ENCODE results near the gene BDH2.

BDH2 gene

GRCh38 chr4:103079621-103080020 is 20.0 kb downstream of the BDH2 start:
- DNase-seq = no peak

- DNase-seq = peak; percentile 2
These were observed 22.8 kb downstream of the BDH2 start, which contains the start of gene SLC9B2 for GRCh38 chr4:103076747-103077347. Gene SLC9B2, minus strand, starts transcription at chr4:103076761. Its CDS starts 9,211 bp downstream, at chr4:103067550.

GRCh38 chr4:103075894-103076746 is 23.5 kb downstream of the BDH2 start:
- DNase-seq = peak; percentile 5

- peak; percentile 1 for DNase-seq
These were observed 24.2 kb downstream of the BDH2 start for GRCh38 chr4:103075435-103075893.

GRCh38 chr4:103074744-103075434 is 24.7 kb downstream of the BDH2 start:
- no peak for DNase-seq

GRCh38 chr4:103073792-103074438 is 25.7 kb downstream of the BDH2 start:
- no peak for DNase-seq

GRCh38 chr4:103067841-103068547 is 31.6 kb downstream of the BDH2 start:
- no peak for DNase-seq

GRCh38 chr4:103060453-103061148 is 39.0 kb downstream of the BDH2 start:
- DNase-seq = no peak

- no peak for DNase-seq
These were observed 45.6 kb downstream of the BDH2 start for GRCh38 chr4:103054030-103054429.

GRCh38 chr4:103052779-103053178 is 46.9 kb downstream of the BDH2 start:
- DNase-seq = no peak

- no peak for DNase-seq
These were observed 47.5 kb downstream of the BDH2 start for GRCh38 chr4:103052145-103052544.

GRCh38 chr4:103050736-103051436 is 48.7 kb downstream of the BDH2 start:
- DNase-seq = no peak

- no peak for DNase-seq
These were observed 53.0 kb downstream of the BDH2 start for GRCh38 chr4:103046416-103047290.

GRCh38 chr4:103044183-103044582 is 55.5 kb downstream of the BDH2 start:
- no peak for DNase-seq

- no peak for DNase-seq
These were observed 63.5 kb downstream of the BDH2 start for GRCh38 chr4:103036169-103036568.

- DNase-seq = no peak
These were observed 67.1 kb downstream of the BDH2 start for GRCh38 chr4:103032574-103032973.

- DNase-seq = no peak
These were observed 68.8 kb downstream of the BDH2 start for GRCh38 chr4:103030791-103031190.

- DNase-seq = no peak
These were observed 70.3 kb downstream of the BDH2 start for GRCh38 chr4:103029300-103029699.

Data from DMS79 treated with DMSO at 0.1 percent for 48 hours (cell line).